K562 (cell line): ENCODE measurements around the gene ZBTB7A. TPM values are rescaled to one million over a fixed set of nuclear protein-coding genes. Genes with fewer than 3 reads are reported as not detected.
A peak's percentile ranks its signal among the peaks of the same experiment; 100 is the strongest.

Source experiments
- ATAC-seq: fragments of 200-7000 bp; cut with Tn5 transposase; 3 replicates; pipeline ENCODE4 v1.9.1; 2020; ENCODE audit warnings: moderate library complexity
- BruUV-seq: library from RNA; stranded (reverse); fragments of 400-500 nt; replicated peaks from 2 replicates; lab custom pipeline; 2021; lab: Mats Ljungman, UMichigan
- CTCF ChIA-PET: fragments of 300-600 bp; formaldehyde crosslinking; extraction: SDS; loops from one replicate; lab custom pipeline; 2021; ENCODE audit warnings: low intra/inter-chr PET ratio; lab: Yijun Ruan, JAX
- POLR2A ChIA-PET: fragments of 300-600, 350-650 bp; sonication (Branson Sonifier 250); formaldehyde crosslinking; extraction: SDS; loops from one replicate; lab custom pipeline; 2021; ENCODE audit warnings: antibody characterized with exemption, inconsistent platforms; lab: Yijun Ruan, JAX
- DNase-seq, 4 experiments: peaks; one replicate each; pipeline versions ENCODE4 v3.0.0 to v3.0.0-alpha.2; 2011 to 2018; ENCODE audit warnings: low spot score in 3 of 4, mixed read lengths in 3 of 4; ENCODE audit errors: extremely low read depth in 1 of 4
- FAIRE-seq: peaks from 2 replicates; lab custom pipeline; 2011; peaks lifted over from hg19 to GRCh38; lab: Jason Lieb, UNC
- H2AFZ ChIP-seq: 2 replicates; pipeline ENCODE4 v1.6.0; 2011; ENCODE audit warnings: low read depth, low read length, control low read depth, inconsistent platforms
- H3K27ac ChIP-seq: fragments of 200-600 bp; 3 replicates; pipeline ENCODE4 v1.8.0; 2011; ENCODE audit warnings: low read depth, mild to moderate bottlenecking, control low read depth, inconsistent platforms, low read length, moderate library complexity, mixed read lengths; ENCODE audit errors: extremely low read depth
- H3K27me3 ChIP-seq, 2 experiments: fragments of 300-600 bp in 1 of 2; 2 replicates in 1 of 2; 3 replicates in 1 of 2; pipeline versions ENCODE4 v1.6.0 to v1.8.0; 2011; ENCODE audit warnings: inconsistent platforms in 2 of 2, low read length in 2 of 2, mild to moderate bottlenecking in 1 of 2, mixed read lengths in 1 of 2, moderate library complexity in 1 of 2; ENCODE audit not compliant: control insufficient read depth in 2 of 2, insufficient read depth in 2 of 2
- H3K36me3 ChIP-seq: fragments of 300-600 bp; 3 replicates; pipeline ENCODE4 v1.8.0; 2011; ENCODE audit warnings: mild to moderate bottlenecking, low read length, inconsistent platforms; ENCODE audit not compliant: control insufficient read depth, insufficient read depth
- H3K4me1 ChIP-seq, 2 experiments: fragments of 200-600 bp in 1 of 2; replicated peaks in 1 of 2; 2 replicates in 1 of 2; 3 replicates in 1 of 2; pipeline versions ENCODE4 v1.5.1 to v1.8.0; 2011; ENCODE audit warnings: inconsistent platforms in 2 of 2, low read length in 2 of 2, mild to moderate bottlenecking in 1 of 2, mixed read lengths in 1 of 2, moderate library complexity in 1 of 2; ENCODE audit not compliant: control insufficient read depth in 2 of 2, insufficient read depth in 2 of 2
- H3K4me2 ChIP-seq: 2 replicates; pipeline ENCODE4 v1.6.1; 2011; ENCODE audit warnings: low read length, control low read depth, inconsistent platforms, mixed read lengths; ENCODE audit not compliant: insufficient read depth
- H3K4me3 ChIP-seq: fragments of 200-600 bp; sonication (generic), shearing (Covaris generic); 2 replicates; pipeline ENCODE4 v1.5.1; 2016; ENCODE audit warnings: control low read depth, inconsistent platforms
- H3K79me2 ChIP-seq: fragments of 200-600 bp; 3 replicates; pipeline ENCODE4 v1.8.0; 2011; ENCODE audit warnings: low read length, inconsistent platforms; ENCODE audit not compliant: control insufficient read depth, insufficient read depth
- H3K9ac ChIP-seq, 2 experiments: 2 replicates each; pipeline versions ENCODE4 v1.6.0 to v1.6.1; 2011; ENCODE audit warnings: low read depth in 2 of 2, low read length in 2 of 2, control low read depth in 1 of 2, inconsistent platforms in 1 of 2, mild to moderate bottlenecking in 1 of 2, mixed read lengths in 1 of 2; ENCODE audit not compliant: insufficient read depth in 1 of 2
- H3K9me1 ChIP-seq: one replicate; pipeline ENCODE4 v1.6.0; 2011; ENCODE audit warnings: inconsistent platforms, mild to moderate bottlenecking, low read length, moderate library complexity; ENCODE audit not compliant: control insufficient read depth, insufficient read depth
- H3K9me3 ChIP-seq: replicated peaks from 2 replicates; pipeline ENCODE4 v1.5.1; 2011; ENCODE audit warnings: low read depth, low read length, inconsistent platforms; ENCODE audit not compliant: control insufficient read depth, insufficient read depth
- H4K20me1 ChIP-seq: replicated peaks from 2 replicates; pipeline ENCODE4 v1.6.1; 2011; ENCODE audit warnings: low read length, inconsistent platforms, mixed read lengths; ENCODE audit not compliant: control insufficient read depth, insufficient read depth
- ASH1L ChIP-seq: fragments of 450-650 bp; IDR thresholded peaks from 2 replicates; pipeline ENCODE4 v1.6.1; 2018; ENCODE audit warnings: borderline replicate concordance, mild to moderate bottlenecking, low read depth; ENCODE audit not compliant: partially characterized antibody
- ILK ChIP-seq: fragments of 450-650 bp; IDR thresholded peaks from 2 replicates; pipeline ENCODE4 v1.6.1; 2016; ENCODE audit warnings: missing genetic modification characterization, low read depth, mild to moderate bottlenecking, missing compliant biosample characterization, moderate library complexity, borderline replicate concordance
- PCBP1 ChIP-seq: fragments of 200-400 bp; formaldehyde crosslinking; IDR thresholded peaks from 2 replicates; pipeline ENCODE4 v1.6.1; 2018; ENCODE audit warnings: mild to moderate bottlenecking, low read depth, low read length; ENCODE audit not compliant: poor library complexity, severe bottlenecking
- POLR2G ChIP-seq: fragments of 200-400 bp; formaldehyde crosslinking; IDR thresholded peaks from 2 replicates; pipeline ENCODE4 v1.6.1; 2017; ENCODE audit warnings: low read depth, mild to moderate bottlenecking, antibody characterized with exemption, low read length, moderate library complexity
- POLR2H ChIP-seq: IDR thresholded peaks from 2 replicates; pipeline ENCODE4 v1.6.1; 2016; ENCODE audit warnings: missing genetic modification characterization, low read depth, mild to moderate bottlenecking, control low read depth, missing compliant biosample characterization, moderate library complexity
- POU5F1 ChIP-seq: fragments of 150-350 bp; IDR thresholded peaks from 2 replicates; pipeline ENCODE4 v1.6.1; 2014; ENCODE audit warnings: borderline replicate concordance, low read length, low read depth, mild to moderate bottlenecking; ENCODE audit not compliant: partially characterized antibody
- PPARD ChIP-seq: fragments of 250-450 bp; sonication (Bioruptor Pico); IDR thresholded peaks from 2 replicates; pipeline ENCODE4 v1.8.0; 2022; ENCODE audit warnings: inconsistent platforms, mild to moderate bottlenecking, moderate library complexity
- RBBP5 ChIP-seq: fragments of 200-600 bp; sonication (generic); IDR thresholded peaks from 2 replicates; pipeline ENCODE4 v1.6.1; 2012; ENCODE audit warnings: borderline replicate concordance, mild to moderate bottlenecking, low read length, control low read depth, inconsistent platforms; ENCODE audit not compliant: insufficient read depth, poor library complexity, severe bottlenecking
- TCF7L2 ChIP-seq: fragments of 150-350 bp; IDR thresholded peaks from 2 replicates; pipeline ENCODE4 v1.6.1; 2016; ENCODE audit warnings: low read depth, mild to moderate bottlenecking, low read length, moderate library complexity
- WGBS: fragments of 100-300 bp; shearing (Covaris generic); methylation state at CpG from one replicate; pipeline ENCODE4 v1.1.6; 2016; ENCODE audit warnings: low coverage, mixed read lengths; ENCODE audit not compliant: insufficient coverage; ENCODE audit errors: missing lambda C conversion rate; 5-methylcytosine and 5-hydroxymethylcytosine counted together
- in situ Hi-C: fragments of 300-500 bp; cut with MboI; formaldehyde crosslinking; loops from 4 replicates; pipeline ENCODE4 v1.15.0; 2018; ENCODE audit warnings: inconsistent platforms, mixed read lengths
- intact Hi-C: fragments of 100-400 bp; cut with micrococcal nuclease; formaldehyde crosslinking; loops from 2 replicates; pipeline ENCODE4 v1.14.2; 2022
- polyA plus RNA-seq, 8 experiments: library from polyadenylated mRNA; depleted of rRNA in 4 of 8; stranded (reverse) in 5 of 8; unstranded in 3 of 8; fragments of >200 nt; fragmentation: Nextera tagmentation in 2 of 8; fragmentation: Illumina TruSeq in 1 of 8; extraction: Ambion mirVana in 2 of 8; extraction: Trizol in 1 of 8; gene quantifications; 2 replicates each; pipeline versions ENCODE4 v1.2.1 to v1.2.3, GENCODE V29; 2011 to 2014; ENCODE audit warnings: inconsistent platforms in 1 of 8, missing spikeins in 1 of 8
- total RNA-seq, 7 experiments: library from RNA; depleted of rRNA in 6 of 7; stranded (reverse); fragments of >200 nt in 6 of 7; fragmentation: Illumina TruSeq in 2 of 7; extraction: Trizol in 2 of 7; gene quantifications; 2 replicates each; pipeline versions ENCODE4 v1.2.1 to v1.2.3, GENCODE V29; 2011 to 2021; ENCODE audit warnings: low replicate concordance in 1 of 7
- TF ChIP-seq, protein P1 (sequence below), 2 experiments: IDR thresholded peaks in 1 of 2; conservative IDR thresholded peaks in 1 of 2; 2 replicates each; pipeline ENCODE4 v1.6.1; 2016; ENCODE audit warnings: low read depth in 2 of 2, mild to moderate bottlenecking in 1 of 2, missing compliant biosample characterization in 1 of 2, missing genetic modification characterization in 1 of 2, moderate library complexity in 1 of 2
- TF ChIP-seq, protein P2 (sequence below): fragments of 450-650 bp; IDR thresholded peaks from 2 replicates; pipeline ENCODE4 v1.6.1; 2017; ENCODE audit warnings: mild to moderate bottlenecking, moderate library complexity

The ZBTB7A gene
- total and polyA plus RNA-seq, 9 of the 15 experiments (the other 6 are each of a cell fraction or from before 2014, with no cell fraction given) = 0.11 to 34.0 (median 4.6) TPM

DNA sequence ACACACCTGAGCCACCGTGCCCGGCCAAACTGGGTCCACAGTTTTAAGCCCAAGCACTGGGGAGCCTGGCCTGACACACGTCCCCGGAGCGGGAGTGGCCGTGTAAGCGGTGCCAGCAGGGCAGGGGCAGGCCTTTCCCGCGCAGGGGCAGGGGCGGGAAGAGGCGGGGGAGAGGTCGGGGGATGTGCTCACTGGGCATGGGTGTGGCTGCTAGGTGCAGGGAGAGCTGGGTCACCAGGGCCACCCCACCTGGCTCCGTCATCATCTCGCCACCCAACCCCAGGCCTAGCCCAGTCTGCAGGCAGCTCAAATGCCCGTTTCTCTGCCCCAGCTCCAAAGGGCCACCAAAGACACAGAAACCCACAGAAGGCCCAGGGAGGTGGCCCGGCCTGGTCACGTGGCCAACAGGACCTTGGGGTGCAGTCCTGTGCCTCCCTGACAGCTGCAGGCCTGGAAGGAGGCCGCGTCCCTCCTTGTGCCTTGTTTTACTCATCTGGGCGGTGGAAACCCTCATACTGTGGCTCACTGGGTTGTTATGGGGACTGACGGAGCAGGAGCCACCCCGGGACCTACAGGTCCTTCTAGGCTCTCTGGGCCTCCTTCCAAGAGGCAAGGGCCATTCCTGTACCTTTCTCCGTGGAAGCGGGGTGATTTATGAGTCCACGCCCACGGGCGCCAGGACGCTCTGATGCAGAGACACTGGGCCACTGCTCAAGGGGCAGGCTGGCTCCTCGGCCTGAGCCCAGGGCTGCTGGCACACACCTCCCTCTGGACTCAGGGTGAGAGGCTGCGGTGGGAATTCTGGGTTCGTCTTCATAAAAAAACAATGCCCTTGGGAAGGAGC, 29.6 kb upstream of the ZBTB7A start:
- Histone ChIP-seq H3K9me1 (no peaks in the 10 kb centered on the region), H3K79me2 (no peaks in the 10 kb centered on the region), H3K9me3 (no peaks in the 10 kb centered on the region), H3K36me3 (peaks cover 68% of the 10 kb centered on the region; the same call in 2 of the 3 replicates), H3K27ac (no peak overlapping the region), H3K4me2 (no peak overlapping the region), H3K27me3 (no peaks in the 10 kb centered on the region), H2AFZ (no peak overlapping the region), H3K4me1 (peaks cover 0 to 27% of the 10 kb centered on the region in 2 experiments; a peak in 2 of 5 replicates), H3K9ac (peak overlapping the region in 1 of 2 experiments; percentile 45; a peak in 1 of 4 replicates), H4K20me1 (no peaks in the 10 kb centered on the region), H3K4me3 (no peak overlapping the region)
- WGBS = 82% methylated on average over 20 of the region's 31 CpGs
- intact Hi-C loops = no loop called here
- no TSS peak for BruUV-seq
- ChIA-PET CTCF (no interaction called here), POLR2A (interaction anchor here (0.7 kb wide), 1 partner anchor 38 kb away, joined by 3 read pairs; no protein-coding TSS in a partner anchor)
- in situ Hi-C loops = no loop called here
- DNase-seq = no peak
- no peak for FAIRE-seq
- TF ChIP-seq TCF7L2 (no peak), PCBP1 (no peak), ASH1L (no peak), ILK (tag) (no peak), PPARD (no peak), POU5F1 (no peak), POLR2H (no peak), POLR2G (peak; percentile 65), RBBP5 (no peak)
- TF ChIP-seq, protein P1, sequence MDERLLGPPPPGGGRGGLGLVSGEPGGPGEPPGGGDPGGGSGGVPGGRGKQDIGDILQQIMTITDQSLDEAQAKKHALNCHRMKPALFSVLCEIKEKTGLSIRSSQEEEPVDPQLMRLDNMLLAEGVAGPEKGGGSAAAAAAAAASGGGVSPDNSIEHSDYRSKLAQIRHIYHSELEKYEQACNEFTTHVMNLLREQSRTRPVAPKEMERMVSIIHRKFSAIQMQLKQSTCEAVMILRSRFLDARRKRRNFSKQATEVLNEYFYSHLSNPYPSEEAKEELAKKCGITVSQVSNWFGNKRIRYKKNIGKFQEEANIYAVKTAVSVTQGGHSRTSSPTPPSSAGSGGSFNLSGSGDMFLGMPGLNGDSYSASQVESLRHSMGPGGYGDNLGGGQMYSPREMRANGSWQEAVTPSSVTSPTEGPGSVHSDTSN (CRISPR knock-in tag; IDR thresholded peaks at IDR 0.05; ENCODE audit: low read depth) = 0 out of 2 replicates have a peak, but pooled peaks have one; percentile 6
- TF ChIP-seq, protein P1 (tag; conservative IDR thresholded peaks at IDR 0.05; ENCODE audit: low read depth) = no peak
- TF ChIP-seq, protein P2, sequence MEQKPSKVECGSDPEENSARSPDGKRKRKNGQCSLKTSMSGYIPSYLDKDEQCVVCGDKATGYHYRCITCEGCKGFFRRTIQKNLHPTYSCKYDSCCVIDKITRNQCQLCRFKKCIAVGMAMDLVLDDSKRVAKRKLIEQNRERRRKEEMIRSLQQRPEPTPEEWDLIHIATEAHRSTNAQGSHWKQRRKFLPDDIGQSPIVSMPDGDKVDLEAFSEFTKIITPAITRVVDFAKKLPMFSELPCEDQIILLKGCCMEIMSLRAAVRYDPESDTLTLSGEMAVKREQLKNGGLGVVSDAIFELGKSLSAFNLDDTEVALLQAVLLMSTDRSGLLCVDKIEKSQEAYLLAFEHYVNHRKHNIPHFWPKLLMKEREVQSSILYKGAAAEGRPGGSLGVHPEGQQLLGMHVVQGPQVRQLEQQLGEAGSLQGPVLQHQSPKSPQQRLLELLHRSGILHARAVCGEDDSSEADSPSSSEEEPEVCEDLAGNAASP = no peak
- ATAC-seq = no peak
